Progenitor cell of endocrine pancreas (in vitro differentiated cells): ENCODE results near the gene ITGB5. TPM values are rescaled to one million over a fixed set of nuclear protein-coding genes. Genes with fewer than 3 reads are reported as not detected.

Source experiments
- DNase-seq: peaks from one replicate; pipeline ENCODE4 v3.0.0; 2021; ENCODE audit warnings: low spot score; ENCODE audit not compliant: unreplicated experiment
- H3K27ac Mint-ChIP-seq: 2 replicates; pipeline ENCODE4 v1.8.0; 2021; ENCODE audit warnings: mild to moderate bottlenecking, moderate library complexity, mixed read lengths
- H3K27me3 Mint-ChIP-seq: 2 replicates; pipeline ENCODE4 v1.8.0; 2021; ENCODE audit warnings: mixed read lengths
- H3K36me3 Mint-ChIP-seq: 2 replicates; pipeline ENCODE4 v1.8.0; 2022; ENCODE audit warnings: mixed read lengths; ENCODE audit not compliant: insufficient read depth
- H3K4me1 Mint-ChIP-seq: 2 replicates; pipeline ENCODE4 v1.8.0; 2021; ENCODE audit warnings: low read depth, mixed read lengths
- H3K4me3 Mint-ChIP-seq: 2 replicates; pipeline ENCODE4 v1.8.0; 2021; ENCODE audit warnings: low read depth, mild to moderate bottlenecking, moderate library complexity, mixed read lengths
- H3K9me3 Mint-ChIP-seq: 2 replicates; pipeline ENCODE4 v1.8.0; 2021; ENCODE audit warnings: low read depth, mixed read lengths
- total RNA-seq: library from RNA; stranded (reverse); gene quantifications from 2 replicates; pipeline ENCODE4 v1.2.1, GENCODE V29; 2021
- TF ChIP-seq, protein P1 (sequence below): fragments of 200-600 bp; sonication (generic); IDR thresholded peaks from one replicate; pipeline ENCODE4 v1.5.0; 2021; ENCODE audit warnings: antibody characterized with exemption, mild to moderate bottlenecking; ENCODE audit not compliant: unreplicated experiment

Gene ITGB5
- total RNA-seq, 1 donor from 2014 or later = 58.8 TPM

DNA sequence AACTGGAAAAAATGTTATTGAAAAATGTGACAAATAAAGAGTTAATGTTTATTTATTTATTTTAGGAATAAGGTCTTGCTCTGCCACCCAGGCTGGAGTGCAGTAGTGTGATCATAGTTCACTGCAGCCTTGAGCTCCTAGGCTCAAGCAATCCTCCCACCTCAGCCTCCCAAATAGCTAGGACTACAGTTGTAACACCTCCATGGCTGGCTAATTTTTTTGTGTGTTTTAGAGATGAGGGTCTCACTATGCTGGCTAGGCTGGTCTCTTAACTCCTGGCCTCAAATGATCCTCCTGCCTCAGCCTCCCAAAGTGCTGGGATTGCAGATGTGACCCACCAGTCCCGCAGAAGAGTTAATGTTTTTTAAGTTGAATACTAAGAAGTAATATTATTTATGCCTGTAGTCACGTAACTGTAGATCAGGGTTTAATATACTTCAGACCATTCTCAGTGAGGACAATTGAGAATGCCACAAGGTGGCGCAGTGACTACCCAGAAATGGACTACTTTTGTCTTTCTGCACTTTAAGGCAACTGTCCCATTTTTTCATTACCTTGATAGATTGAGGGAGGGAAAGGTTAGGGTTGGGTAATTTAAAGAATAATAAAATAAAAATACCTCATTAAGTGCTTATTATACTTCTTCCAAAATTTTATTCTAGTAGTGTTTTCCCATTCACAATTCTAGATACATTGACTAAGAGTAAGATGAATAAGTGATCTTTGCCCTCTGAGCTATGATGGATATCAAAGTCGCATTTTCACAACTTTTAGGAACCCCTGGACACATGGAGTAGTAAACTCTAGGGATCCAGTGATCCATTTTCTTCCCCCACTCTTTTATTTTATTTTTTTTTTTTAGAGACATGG is 41.4 kb upstream of the ITGB5 start:
- Mint-ChIP-seq H3K9me3 (no peaks in the 10 kb centered on the region), H3K4me3 (no peak overlapping the region), H3K27me3 (no peaks in the 10 kb centered on the region), H3K36me3 (no peaks in the 10 kb centered on the region), H3K27ac (peak overlapping the region; percentile 83), H3K4me1 (peaks cover 4% of the 10 kb centered on the region)
- peak; percentile 21 for DNase-seq
- TF ChIP-seq, protein P1, sequence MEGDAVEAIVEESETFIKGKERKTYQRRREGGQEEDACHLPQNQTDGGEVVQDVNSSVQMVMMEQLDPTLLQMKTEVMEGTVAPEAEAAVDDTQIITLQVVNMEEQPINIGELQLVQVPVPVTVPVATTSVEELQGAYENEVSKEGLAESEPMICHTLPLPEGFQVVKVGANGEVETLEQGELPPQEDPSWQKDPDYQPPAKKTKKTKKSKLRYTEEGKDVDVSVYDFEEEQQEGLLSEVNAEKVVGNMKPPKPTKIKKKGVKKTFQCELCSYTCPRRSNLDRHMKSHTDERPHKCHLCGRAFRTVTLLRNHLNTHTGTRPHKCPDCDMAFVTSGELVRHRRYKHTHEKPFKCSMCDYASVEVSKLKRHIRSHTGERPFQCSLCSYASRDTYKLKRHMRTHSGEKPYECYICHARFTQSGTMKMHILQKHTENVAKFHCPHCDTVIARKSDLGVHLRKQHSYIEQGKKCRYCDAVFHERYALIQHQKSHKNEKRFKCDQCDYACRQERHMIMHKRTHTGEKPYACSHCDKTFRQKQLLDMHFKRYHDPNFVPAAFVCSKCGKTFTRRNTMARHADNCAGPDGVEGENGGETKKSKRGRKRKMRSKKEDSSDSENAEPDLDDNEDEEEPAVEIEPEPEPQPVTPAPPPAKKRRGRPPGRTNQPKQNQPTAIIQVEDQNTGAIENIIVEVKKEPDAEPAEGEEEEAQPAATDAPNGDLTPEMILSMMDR = peak; percentile 77

DNA sequence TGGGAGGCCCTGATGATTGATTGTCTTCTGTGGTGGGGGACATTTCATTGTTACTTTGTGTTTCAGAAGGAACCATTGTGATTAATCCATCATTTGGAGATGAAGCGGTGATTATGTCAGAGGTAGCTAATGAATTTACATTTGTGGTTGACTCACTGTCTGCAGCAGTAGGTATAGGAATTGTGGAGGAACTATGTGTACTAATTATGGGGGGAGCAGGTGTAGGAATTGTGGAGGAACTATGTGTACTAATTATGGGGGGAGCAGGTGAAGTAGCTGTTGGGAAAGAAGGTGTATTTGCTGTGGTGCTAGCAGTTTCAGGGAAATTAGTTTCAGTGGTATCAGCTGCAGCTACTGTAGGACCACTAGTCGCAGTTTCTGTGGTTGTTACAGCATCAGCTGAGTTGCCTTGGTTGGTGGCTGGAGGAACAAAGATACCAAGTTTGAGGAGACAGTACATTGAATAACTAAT is 40.4 kb upstream of the ITGB5 start:
- Mint-ChIP-seq H3K4me1 (peaks cover 4% of the 10 kb centered on the region), H3K4me3 (no peak overlapping the region), H3K36me3 (no peaks in the 10 kb centered on the region), H3K27me3 (no peaks in the 10 kb centered on the region), H3K27ac (no peak overlapping the region), H3K9me3 (no peaks in the 10 kb centered on the region)
- no peak for DNase-seq
- TF ChIP-seq, protein P1 = no peak

DNA sequence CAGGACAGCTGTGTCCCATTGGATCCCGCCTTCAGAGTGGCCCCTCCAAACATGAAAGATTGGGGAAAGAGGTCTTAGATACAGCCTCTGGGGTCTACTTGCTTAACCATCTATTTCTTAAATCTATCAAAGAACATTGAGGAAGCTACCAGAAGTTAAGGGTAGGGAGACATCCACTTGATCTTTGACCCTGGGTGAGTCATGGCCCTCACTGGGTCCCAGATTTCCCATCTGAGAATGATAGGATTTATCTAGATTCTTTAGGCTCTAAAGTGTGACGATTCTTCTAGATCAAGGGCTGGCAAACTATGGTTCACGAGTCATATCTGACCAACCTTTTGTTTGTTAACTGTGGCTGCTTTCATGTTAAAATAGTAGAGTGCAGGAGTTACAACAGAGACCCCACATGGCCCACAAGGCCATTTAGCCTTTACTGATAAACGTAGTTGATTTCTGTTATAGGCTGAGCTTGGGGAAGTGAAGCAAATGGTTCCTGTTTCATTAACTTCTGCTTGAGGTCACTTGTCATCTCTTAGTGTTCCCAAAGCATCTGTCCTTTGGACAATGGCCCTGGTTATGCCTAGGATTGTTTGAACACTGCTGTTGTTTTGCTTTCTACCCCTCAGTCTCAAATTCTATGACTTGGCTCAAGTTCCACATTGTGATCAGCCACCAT is 39.4 kb upstream of the ITGB5 start:
- no peaks in the 10 kb centered on the region for H3K27me3 Mint-ChIP-seq
- H3K4me1 Mint-ChIP-seq = peaks cover 4% of the 10 kb centered on the region
- no peak overlapping the region for H3K27ac Mint-ChIP-seq
- no peaks in the 10 kb centered on the region for H3K9me3 Mint-ChIP-seq
- H3K4me3 Mint-ChIP-seq = no peak overlapping the region
- no peaks in the 10 kb centered on the region for H3K36me3 Mint-ChIP-seq
- TF ChIP-seq, protein P1 = no peak
- no peak for DNase-seq

DNA sequence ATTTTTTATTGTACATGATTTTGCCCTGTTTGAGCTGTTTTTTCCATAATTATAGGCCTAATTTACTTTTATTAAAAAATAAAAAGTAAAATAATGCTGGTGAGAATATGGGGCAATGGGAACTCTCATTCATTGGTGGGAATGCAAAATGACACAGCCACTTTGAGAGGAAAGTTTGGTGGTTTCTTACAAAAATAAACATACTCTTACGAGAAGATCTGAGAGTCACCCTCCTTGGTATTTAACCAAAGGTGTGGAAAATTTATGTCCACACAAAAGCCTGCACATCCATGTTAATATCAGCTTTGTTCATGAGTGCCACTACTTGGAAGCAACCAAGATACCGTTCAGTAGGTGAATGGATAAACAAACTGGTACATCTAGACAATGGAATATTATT is 37.6 kb upstream of the ITGB5 start:
- Mint-ChIP-seq H3K27me3 (no peaks in the 10 kb centered on the region), H3K36me3 (no peaks in the 10 kb centered on the region)
- no peak for DNase-seq

DNA sequence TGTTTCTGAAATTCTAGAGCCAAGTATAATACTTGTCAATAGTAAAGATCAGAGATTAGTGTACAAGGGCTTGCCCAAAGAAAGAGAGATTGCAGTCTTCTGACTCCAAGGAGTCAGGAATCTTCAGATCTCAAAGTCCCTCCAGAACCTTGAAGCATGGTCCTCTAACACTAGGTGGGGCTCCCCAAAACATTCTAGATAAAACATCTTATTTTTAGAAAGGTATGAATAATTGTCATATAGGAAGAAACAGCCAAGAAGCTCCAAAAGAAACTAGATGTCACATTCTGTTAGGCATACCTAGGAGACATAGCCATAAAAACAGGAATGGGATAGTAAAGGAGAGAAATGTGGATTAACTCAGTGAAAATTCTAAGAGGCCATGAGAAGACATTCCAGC is 36.7 kb upstream of the ITGB5 start:
- Mint-ChIP-seq H3K27me3 (no peaks in the 10 kb centered on the region), H3K4me1 (peaks cover 3% of the 10 kb centered on the region), H3K27ac (no peak overlapping the region), H3K4me3 (no peak overlapping the region), H3K9me3 (no peaks in the 10 kb centered on the region), H3K36me3 (no peaks in the 10 kb centered on the region)
- DNase-seq = no peak
- TF ChIP-seq, protein P1 = no peak

More for the DNA sequence above, 37.6 kb upstream of the ITGB5 start:
- Mint-ChIP-seq H3K4me1 (peaks cover 3% of the 10 kb centered on the region), H3K27ac (no peak overlapping the region), H3K9me3 (no peaks in the 10 kb centered on the region), H3K4me3 (no peak overlapping the region)
- TF ChIP-seq, protein P1 = no peak
